HG03025 (cell line): Measurements from ENCODE around the gene CEP97.

ENCODE experiments used
- ATAC-seq: cut with Tn5 transposase; IDR thresholded peaks from one replicate; pipeline ENCODE4 v1.9.1; 2021; ENCODE audit warnings: mild to moderate bottlenecking, moderate library complexity; ENCODE audit not compliant: unreplicated experiment, low FRiP score

Gene CEP97

DNA sequence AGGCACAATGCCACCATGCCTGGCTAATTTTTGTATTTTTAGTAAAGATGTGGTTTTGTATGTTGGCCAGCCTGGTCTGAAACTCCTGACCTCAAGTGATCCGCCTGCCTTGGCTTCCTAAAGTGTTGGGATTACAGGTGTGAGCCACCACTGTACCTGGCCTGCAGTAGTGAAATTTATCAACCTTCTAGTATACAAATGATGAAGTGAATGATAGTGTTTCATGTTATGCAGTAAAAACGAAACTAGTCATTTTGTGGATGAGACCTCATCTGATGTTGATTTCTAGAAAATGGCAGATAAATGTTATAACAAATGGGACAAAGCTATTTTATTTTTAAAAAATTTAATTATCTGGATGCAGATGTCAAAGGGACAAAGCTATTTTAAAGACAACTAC is 87.5 kb downstream of the CEP97 start:
- ATAC-seq: no peak

DNA sequence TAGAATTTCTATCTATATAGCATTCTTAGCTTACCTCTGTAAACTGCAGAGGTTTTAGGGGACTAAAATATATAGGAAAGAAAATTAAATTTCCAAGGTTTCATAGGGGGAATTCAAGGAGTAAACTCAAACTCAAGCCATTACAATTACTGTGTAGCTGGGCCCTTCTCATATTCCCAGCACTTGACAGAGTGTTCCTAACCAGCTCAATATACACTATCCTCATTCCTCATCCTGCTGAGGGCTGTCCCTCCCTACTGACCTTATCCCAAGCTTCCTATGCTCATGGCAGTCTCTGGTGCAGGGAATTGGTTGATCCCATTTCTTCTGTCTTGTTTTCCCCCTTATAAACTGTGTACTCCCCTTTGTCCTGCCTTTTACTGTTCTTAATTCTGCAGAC is 88.5 kb downstream of the CEP97 start:
- no peak for ATAC-seq

DNA sequence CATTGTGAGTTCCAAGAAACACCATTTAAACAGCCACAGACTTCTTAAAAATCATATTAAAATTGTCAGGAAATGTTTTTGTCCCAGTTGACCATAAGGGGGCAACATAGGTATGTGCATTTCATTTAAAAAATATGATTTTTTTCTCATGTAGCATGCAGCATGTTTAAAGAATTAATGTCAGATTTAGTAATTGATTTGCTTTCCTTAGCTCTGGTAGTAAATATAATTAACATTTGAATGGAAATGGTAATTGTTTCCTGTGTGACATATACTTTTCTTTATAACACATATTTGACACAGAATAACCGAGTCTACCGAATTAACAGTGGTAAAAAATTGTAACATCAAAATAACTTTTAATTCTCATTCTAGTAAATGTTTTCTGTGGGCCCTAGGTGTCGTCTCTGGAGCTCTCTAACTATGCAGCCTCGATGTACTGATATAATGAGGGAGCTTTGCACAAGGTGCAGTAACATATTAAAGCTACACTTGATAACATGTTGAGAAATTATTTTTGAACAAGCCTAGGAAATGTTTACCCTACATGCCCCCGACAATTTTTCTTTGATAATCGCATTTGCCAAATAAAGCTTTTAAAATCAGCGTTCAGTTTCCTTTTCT is 89.5 kb downstream of the CEP97 start:
- no peak for ATAC-seq

DNA sequence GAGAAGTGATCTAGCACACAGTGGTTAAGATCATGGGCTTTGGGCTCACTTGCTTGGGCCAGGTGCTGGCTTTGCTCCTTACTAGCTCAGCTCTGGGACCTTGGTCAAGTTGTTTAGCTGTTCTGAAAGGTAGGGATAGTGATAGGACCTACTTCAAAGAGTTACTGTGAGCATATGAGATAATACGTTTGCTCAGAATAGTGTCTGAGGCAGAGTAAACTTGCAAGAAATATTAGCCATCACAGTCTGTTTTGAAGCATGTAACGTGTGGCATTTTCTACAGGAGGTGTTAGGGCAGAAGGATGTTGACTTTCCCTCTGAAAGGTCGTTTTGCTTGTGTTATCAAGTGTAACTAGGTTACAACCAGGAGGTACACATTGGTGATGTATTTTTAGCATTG is 90.4 kb downstream of the CEP97 start:
- ATAC-seq: no peak

DNA sequence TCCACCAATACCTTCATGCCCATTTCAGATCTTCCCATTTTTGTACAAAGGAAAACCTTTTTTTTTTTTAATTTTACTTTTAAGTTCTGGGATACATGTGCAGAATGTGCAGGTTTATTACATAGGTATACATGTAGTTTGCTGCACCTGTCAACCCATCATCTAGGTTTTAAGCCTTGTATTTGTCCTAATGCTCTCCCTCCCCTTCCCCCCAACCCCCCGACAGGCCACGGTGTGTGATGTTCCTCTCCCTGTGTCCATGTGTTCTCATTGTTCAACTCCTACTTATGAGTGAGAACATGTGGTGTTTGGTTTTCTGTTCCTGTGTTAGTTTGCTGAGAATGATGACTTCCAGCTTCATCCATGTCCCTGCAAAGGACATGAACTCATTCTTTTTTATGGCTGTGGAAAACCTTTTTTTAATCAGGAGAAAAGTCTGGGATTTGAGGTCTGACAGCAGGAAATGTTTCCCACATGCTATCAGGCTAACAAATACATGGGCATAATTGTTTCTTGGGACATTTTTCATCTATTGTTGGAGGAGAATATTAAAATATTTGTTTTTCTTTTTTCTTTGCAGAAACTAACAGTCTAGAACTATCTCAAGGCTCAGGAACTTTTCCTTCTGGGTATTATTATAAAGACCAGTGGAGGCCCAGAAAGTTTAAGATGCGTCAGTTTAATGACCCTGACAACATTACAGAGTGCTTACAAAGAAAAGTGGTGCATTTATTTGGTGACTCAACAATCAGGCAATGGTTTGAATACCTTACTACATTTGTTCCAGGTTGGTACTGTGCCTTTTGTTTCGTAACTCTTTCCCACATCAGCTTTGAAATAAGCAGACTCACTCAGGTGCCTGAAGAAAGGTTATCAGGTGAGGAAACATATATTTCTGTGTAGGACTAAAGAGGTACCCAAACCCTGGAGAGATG is 92.1 kb downstream of the CEP97 start:
- ATAC-seq: no peak

DNA sequence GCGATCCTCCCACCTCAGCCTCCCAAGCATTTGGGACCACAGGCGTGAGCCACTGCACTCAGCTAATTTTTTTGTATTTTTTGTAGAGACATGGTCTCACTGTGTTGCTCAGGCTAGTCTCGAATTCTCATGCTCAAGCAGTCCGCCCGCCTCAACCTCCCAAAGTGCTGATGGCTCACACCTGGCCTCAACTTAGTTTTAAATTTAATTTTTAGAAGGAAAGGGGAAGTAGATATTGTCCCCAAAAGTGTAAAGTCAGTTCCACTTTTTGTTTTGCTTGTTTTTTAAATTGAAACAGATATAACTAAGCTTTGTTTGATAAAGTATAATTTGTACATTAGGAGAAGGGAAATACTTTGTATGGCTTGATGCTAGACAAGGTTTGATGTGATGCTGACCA is 93.6 kb downstream of the CEP97 start:
- ATAC-seq: no peak

DNA sequence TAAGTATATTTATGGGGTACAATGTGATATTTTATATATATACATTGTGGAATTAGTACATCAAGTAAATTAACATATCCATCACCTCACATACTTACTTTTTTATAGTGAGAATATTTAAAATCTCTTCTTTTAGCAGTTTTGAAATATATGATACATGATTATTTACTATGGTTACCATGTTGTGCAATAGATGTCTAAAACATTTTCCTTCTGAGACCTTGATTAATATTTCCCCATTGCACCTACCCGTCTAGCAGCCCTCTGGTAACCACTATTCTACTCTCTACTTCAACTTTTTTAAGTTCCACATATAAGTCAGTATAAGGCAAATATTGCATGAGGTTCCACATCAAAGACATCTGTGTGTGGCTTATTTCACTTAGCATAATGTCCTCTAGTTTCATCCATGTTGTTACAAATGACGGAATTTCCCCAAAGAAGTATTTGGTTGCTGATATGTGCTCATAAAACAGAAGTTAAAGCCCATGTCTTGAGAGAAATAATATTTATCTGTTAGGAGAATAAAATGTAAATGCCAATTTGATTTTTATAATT is 95.3 kb downstream of the CEP97 start:
- no peak for ATAC-seq
